DND-41 (cell line): ENCODE measurements around the gene JOSD2.

Experiments
- CTCF ChIP-seq: IDR thresholded peaks from 2 replicates; pipeline ENCODE4 v1.5.1; 2012; ENCODE audit warnings: borderline replicate concordance, low read length, moderate library complexity, mild to moderate bottlenecking; ENCODE audit not compliant: poor library complexity, severe bottlenecking; ENCODE audit errors: extremely low read depth
- EZH2 ChIP-seq: IDR thresholded peaks from 3 replicates; pipeline ENCODE4 v1.6.1; 2012; ENCODE audit warnings: borderline replicate concordance, low read depth, mild to moderate bottlenecking, moderate library complexity, low read length, inconsistent platforms; ENCODE audit not compliant: severe bottlenecking

- TF ChIP-seq CTCF (peak; percentile 10), EZH2 (no peak)
These were observed 25.8 kb upstream of the JOSD2 start for GRCh38 chr19:50536662-50537305.
